GM18858 (cell line): ENCODE data around the gene ZBTB8B.
"Not testable (repeated sequence)": the region's sequence is repeated elsewhere in the genome, so short reads cannot be mapped to it uniquely, and the experiment has no call there.

Experiments
- ATAC-seq: cut with Tn5 transposase; IDR thresholded peaks from one replicate; pipeline ENCODE4 v1.9.1; 2021; ENCODE audit not compliant: unreplicated experiment

The ZBTB8B gene

DNA sequence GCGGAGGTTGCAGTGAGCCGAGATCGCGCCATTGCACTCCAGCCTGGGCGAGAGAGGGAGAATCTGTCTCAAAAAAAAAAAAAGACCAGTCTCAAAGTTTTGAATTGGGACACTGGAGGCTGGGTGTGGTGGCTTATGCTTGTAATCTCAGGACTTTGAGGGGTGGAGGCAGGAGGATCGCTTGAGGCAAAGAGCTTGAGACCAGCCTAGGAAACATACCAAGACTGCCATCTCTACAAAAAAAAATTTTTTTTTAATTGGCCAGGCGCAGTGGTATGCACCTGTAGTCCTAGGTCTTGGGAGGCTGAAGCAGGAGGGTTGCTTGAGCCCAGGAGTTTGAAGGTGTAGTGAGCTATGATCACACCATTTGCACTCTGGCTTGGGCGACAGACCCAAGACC is 3.9 kb downstream of the ZBTB8B start:
- no peak for ATAC-seq

DNA sequence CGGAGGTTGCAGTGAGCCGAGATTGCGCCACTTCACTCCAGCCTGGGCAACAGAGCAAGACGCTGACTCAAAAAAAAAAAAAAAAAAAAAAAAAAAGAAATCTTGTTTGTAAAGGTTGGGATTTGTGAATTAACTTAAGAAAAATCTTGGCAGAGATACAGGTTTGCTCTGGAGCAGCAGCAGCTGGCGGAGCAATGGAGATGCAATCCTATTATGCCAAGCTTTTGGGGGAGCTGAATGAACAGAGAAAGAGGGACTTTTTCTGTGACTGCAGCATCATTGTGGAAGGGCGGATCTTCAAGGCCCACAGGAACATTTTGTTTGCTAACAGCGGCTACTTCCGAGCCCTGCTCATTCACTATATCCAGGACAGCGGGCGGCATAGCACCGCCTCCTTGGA is 5.6 kb downstream of the ZBTB8B start:
- no peak for ATAC-seq

DNA sequence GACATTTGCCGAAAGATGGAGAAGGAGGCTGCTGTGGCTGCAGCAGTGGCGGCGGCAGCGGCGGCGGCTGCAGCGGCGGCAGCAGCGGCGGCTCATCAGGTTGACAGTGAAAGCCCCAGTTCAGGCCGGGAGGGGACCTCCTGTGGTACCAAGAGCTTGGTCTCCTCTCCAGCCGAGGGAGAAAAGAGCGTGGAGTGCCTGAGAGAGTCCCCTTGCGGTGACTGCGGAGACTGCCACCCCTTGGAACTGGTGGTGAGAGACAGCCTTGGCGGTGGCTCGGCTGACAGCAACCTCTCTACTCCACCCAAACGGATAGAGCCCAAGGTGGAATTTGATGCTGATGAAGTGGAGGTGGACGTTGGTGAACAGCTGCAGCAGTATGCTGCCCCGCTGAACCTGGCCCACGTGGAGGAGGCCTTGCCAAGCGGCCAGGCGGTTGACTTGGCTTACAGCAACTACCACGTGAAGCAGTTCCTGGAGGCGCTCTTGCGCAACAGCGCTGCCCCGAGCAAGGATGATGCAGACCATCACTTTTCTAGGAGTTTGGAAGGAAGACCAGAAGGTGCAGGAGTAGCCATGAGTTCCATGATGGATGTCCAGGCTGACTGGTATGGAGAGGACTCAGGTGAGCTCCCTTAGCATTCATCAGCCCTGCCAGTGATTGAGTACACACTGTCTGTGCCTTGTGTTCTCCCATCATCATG is 6.3 kb downstream of the ZBTB8B start:
- no peak for ATAC-seq

DNA sequence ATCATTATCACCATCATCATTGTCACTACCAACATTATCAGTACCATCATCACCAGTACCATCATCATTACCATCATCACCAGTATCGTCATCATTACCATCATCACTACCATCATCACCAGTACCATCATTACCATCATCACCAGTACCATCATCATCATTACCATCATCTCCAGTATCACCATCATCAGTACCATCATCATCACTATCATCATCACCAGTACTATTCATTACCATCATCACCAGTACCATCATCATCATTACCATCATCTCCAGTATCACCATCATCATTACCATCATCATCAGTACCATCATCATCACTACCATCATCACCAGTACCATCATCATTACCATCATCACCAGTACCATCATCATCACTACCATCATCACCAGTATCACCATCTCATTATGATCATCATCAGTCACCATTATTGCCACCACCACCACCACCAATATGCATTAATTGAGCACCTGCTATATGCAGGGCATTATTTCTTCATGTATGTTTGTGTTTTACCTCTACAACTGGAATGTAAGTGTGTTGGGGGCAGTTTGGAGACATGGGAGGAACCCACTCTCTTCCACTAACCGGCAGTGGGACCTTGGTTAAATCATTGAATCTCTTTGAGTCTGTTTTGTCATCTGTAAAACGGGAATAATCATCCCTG is 7.0 kb downstream of the ZBTB8B start:
- no peak for ATAC-seq

DNA sequence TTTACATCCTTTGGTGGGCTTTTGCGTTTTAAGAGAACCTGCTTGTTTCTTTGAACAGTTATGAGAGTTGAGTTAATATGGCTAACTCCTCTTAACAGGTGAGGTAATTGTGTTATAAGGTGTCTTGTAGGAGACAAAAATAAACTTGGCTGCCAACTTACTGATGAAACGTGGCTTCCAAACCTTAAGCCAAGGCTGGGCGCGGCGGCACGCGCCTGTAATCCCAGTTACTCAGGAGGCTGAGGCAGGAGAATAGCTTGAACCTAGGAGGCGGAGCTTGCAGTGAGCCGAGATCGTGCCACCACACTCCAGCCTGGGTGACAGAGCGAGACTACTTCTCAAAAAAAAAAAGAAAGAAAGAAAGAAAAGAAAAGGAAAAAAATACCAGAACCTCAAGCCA is 8.1 kb downstream of the ZBTB8B start:
- ATAC-seq = not testable (repeated sequence)

DNA sequence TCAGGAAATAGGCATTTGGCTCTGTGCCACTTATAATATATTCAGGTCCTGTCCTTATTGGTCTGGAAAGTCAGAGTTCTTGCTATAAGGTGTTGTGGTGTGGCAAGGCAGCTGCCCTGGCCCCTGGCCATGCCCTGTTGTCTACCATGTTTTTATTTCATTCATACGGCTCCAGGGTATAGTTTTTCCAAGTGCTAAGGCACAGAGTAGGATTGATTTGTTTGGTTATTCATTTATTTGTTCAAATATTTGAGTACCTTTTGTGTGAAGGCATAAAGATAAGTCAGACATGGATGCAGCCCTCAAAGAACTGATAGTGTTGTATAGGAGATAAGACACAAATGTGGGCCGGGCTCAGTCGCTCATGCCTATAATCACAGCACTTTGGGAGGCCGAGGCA is 10.1 kb downstream of the ZBTB8B start:
- no peak for ATAC-seq

DNA sequence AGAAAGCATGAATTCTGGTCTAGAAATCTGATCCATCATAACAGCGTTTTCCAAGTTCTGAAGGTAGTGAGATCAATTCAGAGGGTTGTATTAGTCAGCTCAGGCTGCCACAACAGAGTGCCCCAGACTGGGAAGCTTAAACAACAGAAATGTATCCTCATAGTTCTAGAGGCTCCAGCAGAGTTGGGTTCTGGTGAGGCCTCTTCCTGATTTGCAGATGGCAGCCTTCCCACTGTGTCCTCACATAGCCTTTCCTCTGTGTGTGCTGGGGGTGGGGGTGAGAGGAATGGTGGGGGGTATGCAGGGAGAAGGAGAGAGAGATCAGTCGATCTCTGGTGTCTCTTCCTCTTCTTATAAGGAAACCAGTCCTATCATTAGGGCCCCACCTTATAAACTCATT is 15.1 kb downstream of the ZBTB8B start:
- ATAC-seq = no peak

DNA sequence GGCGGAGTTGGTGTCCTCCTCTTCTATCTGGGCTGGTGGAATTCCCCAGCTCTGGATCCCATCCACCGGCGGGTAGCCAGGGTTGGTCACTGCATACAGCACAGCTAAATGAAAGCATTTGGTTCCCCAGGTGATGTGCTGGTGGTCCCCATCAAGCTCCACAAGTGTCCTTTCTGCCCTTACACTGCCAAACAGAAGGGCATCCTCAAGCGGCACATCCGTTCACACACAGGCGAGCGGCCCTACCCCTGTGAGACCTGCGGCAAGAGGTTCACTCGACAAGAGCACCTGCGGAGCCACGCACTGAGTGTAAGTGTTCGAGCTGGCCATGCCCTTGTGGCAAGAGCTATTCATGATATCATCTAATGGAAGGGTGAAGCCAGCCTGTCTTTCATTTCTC is 15.9 kb downstream of the ZBTB8B start:
- no peak for ATAC-seq

DNA sequence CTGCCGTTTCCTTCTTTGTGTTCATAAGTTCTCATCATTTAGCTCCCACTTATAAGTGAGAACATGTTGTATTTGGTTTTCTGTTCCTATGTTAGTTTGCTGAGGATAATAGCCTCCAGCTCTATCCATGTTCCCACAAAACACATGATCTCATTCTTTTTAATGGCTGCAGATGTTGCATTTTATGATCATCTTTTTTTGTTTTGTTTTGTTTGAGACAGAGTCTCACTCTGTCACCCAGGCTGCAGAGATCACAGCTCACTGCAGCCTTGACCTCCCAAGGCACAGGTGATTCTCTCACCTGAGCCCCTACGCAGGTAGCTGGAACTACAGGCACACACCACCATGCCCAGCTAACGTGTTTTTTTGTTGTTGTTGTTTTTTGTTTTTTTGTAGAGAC is 16.9 kb downstream of the ZBTB8B start:
- not testable (repeated sequence) for ATAC-seq

DNA sequence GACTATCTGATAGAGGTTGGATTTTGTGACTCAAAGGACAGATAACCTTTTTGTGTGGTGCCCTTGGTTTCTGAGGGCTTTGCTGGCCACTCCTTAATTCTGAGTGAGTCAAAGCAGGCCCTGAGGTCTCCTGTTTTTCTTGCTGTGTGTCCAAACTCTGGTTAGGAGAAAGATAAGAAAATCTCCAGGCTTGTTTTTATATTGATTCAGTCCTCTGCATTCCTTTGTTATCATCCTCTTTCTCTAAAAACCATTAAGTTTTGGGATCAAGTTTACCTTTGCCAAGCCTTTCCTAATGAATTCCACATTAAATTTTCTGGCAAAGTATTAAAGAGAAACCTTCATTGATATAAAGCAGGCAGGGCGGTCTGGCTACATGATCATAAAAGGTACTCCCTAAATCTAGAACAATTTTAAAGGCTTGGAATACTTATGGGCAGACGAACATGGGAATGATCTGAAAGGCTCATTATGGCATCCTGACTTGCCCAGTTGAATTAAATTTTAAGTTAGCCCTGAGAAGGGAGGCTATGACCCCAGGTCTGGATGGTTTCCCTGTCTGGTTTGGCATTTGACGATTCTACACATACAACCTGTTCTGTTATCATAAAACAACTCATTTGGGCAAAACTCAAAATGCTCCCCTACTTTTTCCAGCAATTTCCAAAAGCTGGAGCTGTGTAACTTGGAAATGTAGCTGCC is 20.8 kb downstream of the ZBTB8B start:
- no peak for ATAC-seq

DNA sequence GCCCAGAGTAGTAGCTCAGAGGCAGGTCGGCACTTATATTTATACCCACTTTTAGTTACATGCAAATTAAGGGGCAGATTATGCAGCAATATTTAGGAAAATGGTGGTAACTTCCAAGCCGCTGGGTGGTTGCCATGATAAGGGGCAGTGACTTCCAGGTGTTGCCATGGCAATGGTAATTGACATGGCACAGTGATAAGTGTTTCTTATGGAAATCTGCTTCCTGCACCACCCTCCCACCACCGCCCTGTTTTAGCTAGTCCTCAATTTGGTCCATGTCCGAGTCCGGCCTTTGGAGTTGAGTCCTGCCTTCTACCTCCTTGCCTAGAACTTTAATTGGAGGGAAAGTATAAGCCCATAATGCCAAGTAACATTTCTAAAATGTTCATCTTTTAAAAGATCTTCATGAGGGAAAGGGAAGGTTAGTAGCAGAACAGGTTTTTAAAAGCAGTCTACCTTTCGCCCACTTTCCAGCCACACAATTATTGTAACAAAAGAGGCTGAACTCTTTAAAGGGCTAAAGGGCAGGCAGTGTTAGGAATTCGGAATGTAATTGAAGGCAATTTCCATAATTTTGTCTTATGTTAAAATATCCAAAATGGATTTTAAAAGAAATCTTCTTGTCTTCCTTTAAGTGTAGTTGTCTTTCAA is 21.7 kb downstream of the ZBTB8B start:
- no peak for ATAC-seq

DNA sequence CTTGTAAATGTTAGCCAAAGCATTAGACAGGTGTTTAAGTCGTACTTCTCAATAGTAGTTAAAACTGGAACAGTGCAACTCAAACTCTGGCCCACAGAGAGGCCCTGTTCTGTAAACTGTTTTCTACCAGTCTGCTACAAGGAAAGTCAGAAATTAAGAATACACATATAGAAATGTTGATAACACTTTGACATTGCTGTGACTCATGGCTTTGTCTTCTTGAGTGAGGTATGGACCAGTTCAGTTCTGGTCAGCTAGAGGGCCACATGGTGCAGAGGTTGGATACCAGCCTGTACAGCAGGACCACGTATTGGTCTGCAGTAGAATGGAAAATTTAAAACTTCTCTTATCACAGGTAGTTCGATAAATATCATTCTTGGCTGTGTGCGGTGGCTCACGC is 22.3 kb downstream of the ZBTB8B start:
- ATAC-seq = no peak

DNA sequence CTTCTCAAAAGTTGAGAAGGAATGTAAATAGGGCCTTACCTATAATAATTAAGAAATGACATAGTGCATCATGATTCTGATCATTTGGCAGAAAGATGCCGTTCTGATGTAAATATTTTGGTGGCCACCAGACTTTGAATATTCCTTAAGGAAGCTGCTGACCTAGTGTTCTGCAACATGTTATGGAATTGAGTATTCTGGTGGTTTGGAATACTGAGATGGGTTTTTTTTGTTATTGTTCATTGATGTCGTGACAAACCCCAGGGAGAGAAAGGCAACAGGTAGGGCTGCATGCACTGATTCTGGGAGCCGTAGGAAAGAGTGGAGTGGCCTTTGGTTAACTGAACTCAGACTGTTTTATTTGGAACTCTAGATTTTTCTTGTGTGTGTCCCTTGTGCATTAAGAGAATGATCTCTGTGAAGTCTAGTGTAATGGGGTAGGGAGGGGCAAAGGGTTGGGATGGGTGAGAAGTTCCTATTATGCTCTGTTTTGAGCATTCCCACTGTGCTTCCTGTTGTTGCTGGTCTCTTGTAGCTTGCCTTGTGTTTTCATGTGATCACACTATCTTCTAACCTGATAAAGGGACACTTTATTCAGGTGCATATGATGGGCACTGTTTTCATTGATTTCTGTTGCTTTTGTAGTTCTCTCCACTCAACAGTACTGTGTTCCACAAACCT is 25.0 kb downstream of the ZBTB8B start:
- no peak for ATAC-seq

DNA sequence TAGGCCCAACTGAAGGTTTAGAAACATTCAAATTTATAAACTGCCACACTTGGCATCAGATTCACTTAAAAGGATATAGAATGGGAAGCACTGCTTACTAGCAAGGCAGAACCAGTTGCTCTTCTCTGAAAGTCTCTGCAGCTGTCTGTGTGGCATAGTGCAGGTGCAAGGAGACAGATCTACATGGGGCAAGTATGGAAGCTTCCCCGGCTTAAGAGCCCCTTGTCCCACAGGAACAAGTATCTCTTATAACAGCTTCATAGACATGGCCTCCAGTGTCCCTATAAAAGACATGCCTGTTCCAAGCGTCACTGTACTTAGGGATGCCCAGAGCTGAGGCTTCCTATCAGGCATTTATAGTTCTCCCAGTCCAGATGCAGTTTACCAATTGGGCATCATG is 26.5 kb downstream of the ZBTB8B start:
- ATAC-seq = no peak

DNA sequence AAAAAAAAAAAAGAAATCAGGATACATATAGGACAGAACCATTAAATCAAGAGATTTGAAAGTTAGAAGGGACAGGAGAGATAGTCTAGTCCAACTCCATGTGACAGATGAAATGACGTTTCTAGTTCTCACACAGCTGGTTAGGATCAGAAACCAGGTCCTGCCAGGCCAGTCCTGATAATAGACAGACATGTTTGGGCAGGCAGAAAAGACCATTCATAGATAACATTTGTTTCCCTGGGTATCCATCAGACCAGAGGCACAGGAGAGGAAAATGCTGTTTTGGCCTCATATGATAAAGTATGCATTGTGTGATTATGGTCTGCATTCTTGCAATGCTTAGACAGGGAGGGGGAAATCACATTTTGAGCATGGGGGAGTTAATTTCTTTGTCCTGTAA is 29.3 kb downstream of the ZBTB8B start:
- no peak for ATAC-seq

DNA sequence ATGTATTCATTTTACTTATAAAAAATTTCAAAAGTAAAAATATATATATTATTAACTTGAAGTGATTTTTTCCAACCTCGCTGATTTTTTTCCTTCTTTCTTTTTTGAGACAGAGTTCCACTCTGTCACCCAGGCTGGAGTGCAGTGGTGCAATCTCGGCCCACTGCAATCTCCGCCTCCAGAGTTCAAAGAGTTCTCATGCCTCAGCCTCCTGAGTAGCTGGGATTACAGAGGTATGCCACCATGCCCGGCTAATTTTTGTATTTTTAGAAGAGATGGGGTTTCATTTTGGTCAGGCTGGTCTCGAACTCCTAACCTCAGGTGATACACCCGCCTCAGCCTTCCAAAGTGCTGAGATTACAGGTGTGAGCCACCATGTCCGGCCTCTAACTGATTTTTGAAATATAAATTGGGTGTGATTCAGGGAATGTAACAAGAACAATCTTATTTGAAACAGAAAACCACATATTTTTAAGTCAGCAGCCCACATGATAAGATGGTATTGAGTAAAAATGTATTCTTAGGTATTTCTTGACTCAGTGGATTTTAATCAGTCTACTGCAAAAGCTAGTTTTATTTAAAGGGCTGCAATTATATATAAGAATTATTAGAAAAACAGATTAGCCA is 30.0 kb downstream of the ZBTB8B start:
- ATAC-seq = no peak

DNA sequence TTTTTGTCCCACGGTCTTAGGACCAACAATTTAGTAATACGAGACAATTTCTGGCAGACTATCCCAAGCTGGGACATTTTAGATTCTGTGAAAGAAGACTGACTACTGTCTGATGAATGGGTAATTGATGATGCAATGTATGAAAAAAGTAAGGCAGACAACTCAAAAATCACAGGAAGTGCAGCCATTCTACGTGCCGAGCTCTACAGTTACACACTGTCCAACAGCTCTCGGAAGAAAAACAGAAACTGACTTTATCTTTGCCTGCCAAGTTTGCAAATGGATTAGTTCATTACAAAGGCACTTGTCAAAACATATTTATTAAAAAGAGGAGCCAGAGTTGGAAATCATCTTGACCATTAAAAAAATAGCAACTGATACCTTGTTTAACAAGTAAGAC is 31.3 kb downstream of the ZBTB8B start:
- no peak for ATAC-seq

DNA sequence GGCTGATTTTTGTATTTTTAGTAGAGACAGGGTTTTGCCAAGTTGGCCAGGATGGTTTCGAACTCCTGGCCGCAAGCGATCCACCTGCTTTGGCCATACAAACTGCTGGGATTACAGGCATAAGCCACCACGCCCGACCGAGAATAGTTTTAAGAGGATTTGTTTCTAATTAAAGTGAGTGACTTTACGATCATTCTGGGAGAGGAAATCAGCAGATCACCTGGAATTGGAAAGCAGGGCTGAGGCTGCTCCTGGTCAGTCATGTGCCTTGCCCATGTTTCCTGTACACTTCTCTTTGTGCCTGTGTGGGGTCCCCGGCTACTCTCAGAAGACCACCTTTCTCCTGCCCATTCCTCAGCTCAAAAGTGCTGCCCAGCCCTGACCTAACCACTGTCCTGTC is 33.9 kb downstream of the ZBTB8B start:
- ATAC-seq = no peak

DNA sequence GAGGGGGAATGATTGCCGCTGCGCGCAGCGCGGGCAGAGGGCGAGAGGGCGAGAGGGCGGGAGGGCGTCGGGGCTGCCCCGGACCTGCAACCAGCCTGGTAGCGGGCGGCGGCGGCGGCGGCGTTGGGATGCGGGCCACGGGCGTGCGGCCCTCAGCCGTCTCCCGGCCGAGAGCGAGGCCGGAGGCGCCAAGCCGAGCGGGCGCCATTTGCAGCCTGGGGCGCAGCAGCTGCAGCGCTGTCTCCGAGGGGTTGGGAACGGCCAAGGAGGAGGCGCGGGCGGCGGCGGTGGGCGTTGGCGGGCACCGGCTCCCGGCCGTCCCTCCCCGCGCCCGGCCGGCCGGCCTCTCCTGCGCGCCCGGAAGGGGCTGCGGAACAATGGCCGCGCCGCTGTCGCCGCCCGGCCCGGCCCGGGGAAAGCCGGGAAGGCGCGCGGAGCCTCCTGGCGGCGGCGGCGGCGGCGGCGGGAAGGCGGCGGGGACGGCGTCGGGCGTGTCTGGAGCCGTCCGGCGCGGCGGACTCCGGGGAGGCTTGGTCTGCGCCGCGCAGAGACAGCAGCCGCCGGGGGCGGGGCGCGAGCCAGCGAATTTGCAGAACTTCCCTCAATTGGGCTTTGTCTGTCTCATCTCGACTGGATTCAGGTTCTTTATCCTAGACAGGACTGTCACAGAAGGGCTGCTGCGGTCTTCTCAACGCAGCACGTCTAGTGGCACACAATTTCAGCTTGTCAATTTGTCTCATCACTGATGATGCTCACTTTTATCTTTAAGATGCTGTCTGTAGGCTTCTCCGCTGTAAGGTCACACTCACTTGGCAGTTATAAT is 35.7 kb downstream of the ZBTB8B start:
- no peak for ATAC-seq

DNA sequence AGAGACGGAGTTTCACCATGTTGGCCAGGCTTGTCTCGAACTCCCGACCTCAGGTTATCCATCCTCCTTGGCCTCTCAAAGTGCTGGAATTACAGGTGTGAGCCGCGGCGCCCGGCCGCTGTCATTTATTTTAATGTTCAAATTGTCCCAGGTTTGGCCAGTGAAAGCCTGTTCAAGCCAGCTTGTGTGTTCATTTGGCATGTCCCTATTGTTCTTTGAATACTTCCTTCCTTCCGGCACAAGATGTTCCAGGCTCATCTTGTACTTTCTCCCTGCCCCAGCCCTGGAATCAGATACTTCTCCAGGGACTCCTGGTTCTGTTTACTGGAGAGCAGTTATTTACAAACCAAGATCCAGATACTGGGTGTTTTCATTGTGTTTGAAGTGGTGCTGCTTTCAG is 37.0 kb downstream of the ZBTB8B start:
- no peak for ATAC-seq
